ENCODE measurements around the gene PTPRN2. TPM values are rescaled to one million over a fixed set of nuclear protein-coding genes. Genes with fewer than 3 reads are reported as not detected.
A peak's percentile ranks its signal among the peaks of the same experiment; 100 is the strongest.
"Not testable (repeated sequence)": the region's sequence is repeated elsewhere in the genome, so short reads cannot be mapped to it uniquely, and the experiment has no call there.

Gene PTPRN2
- total RNA-seq, 4 donors from 2014 or later, result 14.9 to 34.3 (median 21.3) TPM

- Histone ChIP-seq H3K27ac (no peak overlapping the region), H3K27me3 (no peaks in the 10 kb centered on the region), H3K4me1 (no peaks in the 10 kb centered on the region), H3K36me3 (no peaks in the 10 kb centered on the region), H3K4me3 (no peak overlapping the region), H3K9me3 (peaks cover 0 to 3% (median 0%) of the 10 kb centered on the region in 4 donors)
- TF ChIP-seq POLR2A (IDR thresholded peaks at IDR 0.05) (no peak), CTCF (IDR thresholded peaks at IDR 0.05) (no peak)
- DNase-seq, result peak in 1 of 3 donors; percentile 30
These were observed 287.2 kb downstream of the PTPRN2 start for GRCh38 chr7:158300427-158300826.

GRCh38 chr7:158299607-158300006 lies 288.0 kb downstream of the PTPRN2 start:
- Histone ChIP-seq H3K9me3 (peaks cover 0 to 3% (median 0%) of the 10 kb centered on the region in 4 donors), H3K36me3 (no peaks in the 10 kb centered on the region), H3K27me3 (no peaks in the 10 kb centered on the region), H3K4me3 (no peak overlapping the region), H3K27ac (no peak overlapping the region), H3K4me1 (no peaks in the 10 kb centered on the region)
- TF ChIP-seq CTCF (IDR thresholded peaks at IDR 0.05) (no peak), POLR2A (IDR thresholded peaks at IDR 0.05) (no peak)
- DNase-seq, result no peak

- H3K27ac ChIP-seq, result no peak overlapping the region
- H3K36me3 ChIP-seq, result no peaks in the 10 kb centered on the region
- TF ChIP-seq CTCF (IDR thresholded peaks at IDR 0.05), result no peak
- TF ChIP-seq POLR2A (IDR thresholded peaks at IDR 0.05), result no peak
- peaks cover 0 to 3% (median 0%) of the 10 kb centered on the region in 4 donors for H3K9me3 ChIP-seq
- no peak overlapping the region for H3K4me3 ChIP-seq
- H3K4me1 ChIP-seq, result no peaks in the 10 kb centered on the region
- no peak for DNase-seq
- H3K27me3 ChIP-seq, result no peaks in the 10 kb centered on the region
These were observed 290.9 kb downstream of the PTPRN2 start for GRCh38 chr7:158296798-158297104.

GRCh38 chr7:158295966-158296797 lies 291.4 kb downstream of the PTPRN2 start:
- Histone ChIP-seq H3K36me3 (no peaks in the 10 kb centered on the region), H3K4me3 (no peak overlapping the region)
- TF ChIP-seq POLR2A (IDR thresholded peaks at IDR 0.05) (no peak), CTCF (IDR thresholded peaks at IDR 0.05) (no peak)

GRCh38 chr7:158294468-158295215 lies 293.0 kb downstream of the PTPRN2 start:
- not testable (repeated sequence) for H3K9me3 ChIP-seq, H3K27me3 ChIP-seq, DNase-seq, H3K27ac ChIP-seq, H3K36me3 ChIP-seq, H3K4me1 ChIP-seq, H3K4me3 ChIP-seq

More at GRCh38 chr7:158295966-158296797, 291.4 kb downstream of the PTPRN2 start:
- Histone ChIP-seq H3K27me3 (no peaks in the 10 kb centered on the region), H3K4me1 (no peaks in the 10 kb centered on the region), H3K9me3 (peaks cover 0 to 3% (median 0%) of the 10 kb centered on the region in 4 donors), H3K27ac (no peak overlapping the region)
- peak in 1 of 3 donors; percentile 33 for DNase-seq

GRCh38 chr7:158292948-158293347 lies 294.7 kb downstream of the PTPRN2 start:
- Histone ChIP-seq H3K27ac (no peak overlapping the region), H3K4me3 (no peak overlapping the region), H3K9me3 (peaks cover 0 to 3% (median 0%) of the 10 kb centered on the region in 4 donors), H3K36me3 (no peaks in the 10 kb centered on the region), H3K27me3 (no peaks in the 10 kb centered on the region), H3K4me1 (no peaks in the 10 kb centered on the region)
- TF ChIP-seq CTCF (IDR thresholded peaks at IDR 0.05), result no peak
- TF ChIP-seq POLR2A (IDR thresholded peaks at IDR 0.05), result no peak
- DNase-seq, result no peak
